Panc1 (cell line): ENCODE measurements around the gene ADSS1.

Source experiments
- TCF7L2 ChIP-seq: IDR thresholded peaks from 2 replicates; pipeline ENCODE4 v1.6.1; 2011; ENCODE audit warnings: mild to moderate bottlenecking, low read depth, low read length, inconsistent platforms
- TF ChIP-seq, protein P1 (sequence below): fragments of 450-650 bp; IDR thresholded peaks from 2 replicates; pipeline ENCODE4 v1.5.1; 2017; ENCODE audit warnings: mild to moderate bottlenecking

DNA sequence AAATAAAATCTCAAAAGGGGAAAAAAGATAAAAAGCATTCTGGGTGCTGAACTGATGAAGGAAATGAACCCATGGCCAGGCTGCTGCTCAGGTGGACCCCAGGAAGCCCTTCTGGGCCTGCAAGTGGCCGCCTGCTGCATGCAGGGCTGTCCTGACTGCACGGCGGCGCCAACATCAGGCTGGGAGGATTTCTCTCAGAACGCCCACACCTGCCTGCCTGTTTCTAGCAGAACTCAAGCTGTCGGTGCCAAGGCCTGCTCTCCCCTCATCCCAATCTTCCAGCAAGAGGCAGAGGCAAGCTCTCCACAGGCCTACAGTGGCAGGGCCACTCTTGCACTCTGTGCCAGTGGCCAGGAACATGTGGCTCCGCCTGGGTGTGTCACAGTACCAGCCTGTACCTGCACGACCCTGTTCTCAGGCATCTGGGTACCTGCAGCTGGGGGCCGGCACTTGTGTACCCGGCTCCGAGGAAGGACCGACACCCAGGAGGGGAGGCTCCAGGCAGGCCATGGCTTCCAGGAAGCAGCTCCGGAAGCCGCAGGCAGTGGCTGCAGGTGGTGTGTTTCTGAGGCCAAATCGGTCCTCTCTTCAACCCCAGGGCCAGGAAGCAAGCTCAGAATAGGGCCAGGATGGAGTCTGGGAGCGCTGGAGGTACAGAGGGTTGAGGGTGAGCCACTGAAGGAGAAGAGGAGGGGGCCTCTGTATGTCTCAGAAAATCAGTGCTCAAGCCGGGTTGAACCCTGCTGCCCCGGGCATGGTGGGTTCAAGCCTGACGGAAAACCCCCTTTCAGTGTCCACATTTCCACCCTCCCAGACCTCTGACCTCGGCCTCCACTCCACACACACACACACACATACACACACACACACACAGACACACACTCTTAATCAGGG lies 37.2 kb upstream of the ADSS1 start:
- TF ChIP-seq, protein P1, sequence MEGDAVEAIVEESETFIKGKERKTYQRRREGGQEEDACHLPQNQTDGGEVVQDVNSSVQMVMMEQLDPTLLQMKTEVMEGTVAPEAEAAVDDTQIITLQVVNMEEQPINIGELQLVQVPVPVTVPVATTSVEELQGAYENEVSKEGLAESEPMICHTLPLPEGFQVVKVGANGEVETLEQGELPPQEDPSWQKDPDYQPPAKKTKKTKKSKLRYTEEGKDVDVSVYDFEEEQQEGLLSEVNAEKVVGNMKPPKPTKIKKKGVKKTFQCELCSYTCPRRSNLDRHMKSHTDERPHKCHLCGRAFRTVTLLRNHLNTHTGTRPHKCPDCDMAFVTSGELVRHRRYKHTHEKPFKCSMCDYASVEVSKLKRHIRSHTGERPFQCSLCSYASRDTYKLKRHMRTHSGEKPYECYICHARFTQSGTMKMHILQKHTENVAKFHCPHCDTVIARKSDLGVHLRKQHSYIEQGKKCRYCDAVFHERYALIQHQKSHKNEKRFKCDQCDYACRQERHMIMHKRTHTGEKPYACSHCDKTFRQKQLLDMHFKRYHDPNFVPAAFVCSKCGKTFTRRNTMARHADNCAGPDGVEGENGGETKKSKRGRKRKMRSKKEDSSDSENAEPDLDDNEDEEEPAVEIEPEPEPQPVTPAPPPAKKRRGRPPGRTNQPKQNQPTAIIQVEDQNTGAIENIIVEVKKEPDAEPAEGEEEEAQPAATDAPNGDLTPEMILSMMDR, result peak; percentile 49; the same call in 1 of the 2 replicates
- TF ChIP-seq TCF7L2, result no peak
